ENCODE results near the gene STRIT1. TPM values are rescaled to one million over a fixed set of nuclear protein-coding genes. Genes with fewer than 3 reads are reported as not detected.

STRIT1 gene
- total and polyA plus RNA-seq, 9 of the 15 experiments (the other 6 are each of a cell fraction or from before 2014, with no cell fraction given), result not detected

- ChIA-PET CTCF (ENCODE audit: low intra/inter-chr PET ratio) (no interaction called here), POLR2A (no interaction called here)
- in situ Hi-C loops (cut with MboI), result no loop called here
- WGBS (ENCODE audit: insufficient coverage, low coverage, missing lambda C conversion rate), result 86% methylated on average over 3 of the region's 3 CpGs
- Histone ChIP-seq H3K27ac (ENCODE audit: extremely low read depth, low read depth, low read length) (no peak overlapping the region), H3K4me3 (no peak overlapping the region), H4K20me1 (replicated peaks; ENCODE audit: control insufficient read depth, insufficient read depth, low read length) (no peaks in the 10 kb centered on the region), H3K9ac (ENCODE audit: insufficient read depth in 1 of 2, low read depth in 2 of 2, low read length in 2 of 2) (no peak overlapping the region), H3K9me1 (ENCODE audit: control insufficient read depth, insufficient read depth, low read length) (no peaks in the 10 kb centered on the region), H3K4me2 (ENCODE audit: insufficient read depth, low read length) (no peak overlapping the region), H3K4me1 (replicated peaks in 1 of 2; ENCODE audit: control insufficient read depth in 2 of 2, insufficient read depth in 2 of 2, low read length in 2 of 2) (peaks cover 0 to 16% of the 10 kb centered on the region in 2 experiments; a peak in 3 of 5 replicates), H3K27me3 (ENCODE audit: control insufficient read depth in 2 of 2, insufficient read depth in 2 of 2, low read length in 2 of 2) (no peaks in the 10 kb centered on the region), H2AFZ (ENCODE audit: low read depth, low read length) (no peak overlapping the region), H3K79me2 (ENCODE audit: control insufficient read depth, insufficient read depth, low read length) (no peaks in the 10 kb centered on the region), H3K36me3 (ENCODE audit: control insufficient read depth, insufficient read depth, low read length) (no peaks in the 10 kb centered on the region), H3K9me3 (replicated peaks; ENCODE audit: control insufficient read depth, insufficient read depth, low read depth, low read length) (peaks cover 5% of the 10 kb centered on the region)
- DNase-seq (ENCODE audit: extremely low read depth in 1 of 4, low spot score in 3 of 4), result no peak
- no peak for FAIRE-seq
- no peak for ATAC-seq
- no peak for TF ChIP-seq ETS2 (tag; IDR thresholded peaks at IDR 0.05; ENCODE audit: borderline replicate concordance, poor library complexity, severe bottlenecking)
- no peak for TF ChIP-seq SRSF9 (IDR thresholded peaks at IDR 0.05; ENCODE audit: borderline replicate concordance, low read depth, low read length)
- TF ChIP-seq CHD1 (IDR thresholded peaks at IDR 0.05; ENCODE audit: low read length), result no peak
- no peak for TF ChIP-seq BDP1 (IDR thresholded peaks at IDR 0.05; ENCODE audit: insufficient read depth, insufficient read length)
- TF ChIP-seq ATF4 (CRISPR knock-in tag; IDR thresholded peaks at IDR 0.05), result no peak
- TF ChIP-seq MXI1 (IDR thresholded peaks at IDR 0.05; ENCODE audit: low read depth, low read length), result no peak
- no peak for TF ChIP-seq SUPT5H (IDR thresholded peaks at IDR 0.05)
- TF ChIP-seq CREB1 (IDR thresholded peaks at IDR 0.05), result no peak
- no peak for TF ChIP-seq CREB1 (CRISPR knock-in tag; IDR thresholded peaks at IDR 0.05)
- TF ChIP-seq NRF1 (conservative IDR thresholded peaks at IDR 0.05 in 1 of 2, IDR thresholded peaks at IDR 0.05 in 1 of 2), result no peak
- TF ChIP-seq NFATC3 (IDR thresholded peaks at IDR 0.05), result no peak
- no peak for TF ChIP-seq SAFB (IDR thresholded peaks at IDR 0.05; ENCODE audit: borderline replicate concordance, low read depth, low read length)
- no TSS peak for BruUV-seq (replicated peaks)
- intact Hi-C loops (cut with micrococcal nuclease), result no loop called here
Observed at GRCh38 chr3:155244699-155245098, 48.8 kb downstream of the STRIT1 start.
